Epithelial cell of proximal tubule (primary cell): ENCODE measurements around the gene DEAF1. TPM values are rescaled to one million over a fixed set of nuclear protein-coding genes. Genes with fewer than 3 reads are reported as not detected.

Source experiments
- DNase-seq: peaks from one replicate; pipeline ENCODE4 v3.0.0-alpha.2; 2011; ENCODE audit warnings: low read depth
- H3K4me3 ChIP-seq: 2 replicates; pipeline ENCODE4 v1.5.1; 2011; ENCODE audit warnings: low read depth, mild to moderate bottlenecking, low read length
- CTCF ChIP-seq: conservative IDR thresholded peaks from 2 replicates; pipeline ENCODE4 v1.5.1; 2012; ENCODE audit warnings: low read depth, mild to moderate bottlenecking, low read length
- total RNA-seq: library from RNA; depleted of rRNA; stranded (reverse); fragments of >200 nt; gene quantifications from 2 replicates; pipeline ENCODE4 v1.2.3, GENCODE V29; 2015

DEAF1 gene
- total RNA-seq, 1 donor from 2014 or later = 38.2 TPM

DNA sequence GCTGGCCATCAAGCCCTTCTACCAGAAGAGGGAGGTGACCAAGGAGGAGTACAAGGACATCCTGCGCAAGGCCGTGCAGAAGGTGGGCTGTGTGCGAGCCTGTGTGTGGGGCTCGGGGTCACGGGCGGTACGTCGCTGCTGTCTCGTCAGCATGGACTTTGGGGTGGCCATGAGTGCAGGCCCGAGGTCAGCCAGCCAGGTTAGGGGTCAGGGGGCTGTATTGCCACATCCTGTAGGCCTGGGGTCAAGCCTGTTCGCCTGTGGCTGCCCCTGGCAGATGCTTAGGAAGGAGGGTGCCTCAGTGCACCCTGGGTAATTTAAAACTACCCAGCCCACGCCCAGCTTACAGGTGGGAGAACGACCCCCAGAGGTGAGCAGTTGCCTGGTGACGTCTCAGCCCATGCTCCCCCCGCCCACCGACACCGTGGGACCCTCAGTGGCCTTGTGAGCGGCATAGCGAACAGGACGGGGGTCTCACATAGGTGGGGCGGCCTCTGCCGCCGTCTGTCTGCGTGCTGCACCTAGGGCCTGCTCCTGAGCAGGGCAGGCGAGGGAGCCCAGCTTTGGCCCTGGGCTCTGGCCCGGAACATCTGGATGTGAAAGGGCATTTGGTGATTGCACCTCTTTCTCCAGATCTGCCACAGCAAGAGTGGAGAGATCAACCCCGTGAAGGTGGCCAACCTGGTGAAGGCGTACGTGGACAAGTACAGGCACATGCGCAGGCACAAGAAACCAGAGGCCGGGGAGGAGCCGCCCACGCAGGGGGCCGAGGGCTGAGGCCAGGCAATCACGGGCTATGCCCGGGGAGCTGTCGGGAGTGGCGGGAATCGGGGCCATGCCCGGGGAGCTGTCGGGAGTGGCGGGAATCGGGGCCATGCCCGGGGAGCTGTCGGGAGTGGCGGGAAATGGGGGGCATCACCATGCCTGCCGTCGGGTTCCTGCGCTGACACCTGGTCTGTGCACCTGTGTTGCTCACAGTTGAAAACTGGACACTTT is 83.7 kb downstream of the DEAF1 start:
- no peak for TF ChIP-seq CTCF
- H3K4me3 ChIP-seq = no peak overlapping the region
- DNase-seq = no peak

GRCh38 chr11:610146-610801 is 84.7 kb downstream of the DEAF1 start:
- no peak for DNase-seq
- no peak for TF ChIP-seq CTCF

GRCh38 chr11:609341-609811 is 85.6 kb downstream of the DEAF1 start:
- no peak for DNase-seq
- TF ChIP-seq CTCF = no peak
- no peak overlapping the region for H3K4me3 ChIP-seq

More at GRCh38 chr11:610146-610801, 84.7 kb downstream of the DEAF1 start:
- H3K4me3 ChIP-seq = no peak overlapping the region

DNA sequence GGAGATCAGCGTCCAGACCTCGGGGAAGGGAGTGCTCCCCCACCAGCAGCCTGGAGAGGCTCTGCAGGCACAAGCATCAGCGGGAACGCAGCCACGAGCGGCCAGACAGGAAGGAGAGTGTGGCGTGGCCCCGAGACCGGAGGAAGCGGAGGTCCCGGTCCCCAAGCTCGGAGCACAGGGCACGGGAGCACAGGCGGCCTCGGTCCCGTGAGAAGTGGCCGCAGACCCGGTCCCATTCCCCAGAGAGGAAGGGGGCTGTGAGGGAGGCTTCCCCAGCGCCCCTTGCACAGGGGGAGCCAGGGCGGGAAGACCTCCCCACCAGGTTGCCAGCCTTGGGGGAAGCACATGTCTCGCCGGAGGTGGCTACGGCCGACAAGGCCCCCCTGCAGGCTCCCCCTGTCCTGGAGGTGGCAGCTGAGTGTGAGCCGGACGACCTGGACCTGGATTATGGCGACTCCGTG is 86.2 kb downstream of the DEAF1 start:
- TF ChIP-seq CTCF = no peak
- H3K4me3 ChIP-seq = no peak overlapping the region
- DNase-seq = no peak

GRCh38 chr11:607971-608659 is 86.9 kb downstream of the DEAF1 start:
- no peak for TF ChIP-seq CTCF
- DNase-seq = no peak
- no peak overlapping the region for H3K4me3 ChIP-seq

DNA sequence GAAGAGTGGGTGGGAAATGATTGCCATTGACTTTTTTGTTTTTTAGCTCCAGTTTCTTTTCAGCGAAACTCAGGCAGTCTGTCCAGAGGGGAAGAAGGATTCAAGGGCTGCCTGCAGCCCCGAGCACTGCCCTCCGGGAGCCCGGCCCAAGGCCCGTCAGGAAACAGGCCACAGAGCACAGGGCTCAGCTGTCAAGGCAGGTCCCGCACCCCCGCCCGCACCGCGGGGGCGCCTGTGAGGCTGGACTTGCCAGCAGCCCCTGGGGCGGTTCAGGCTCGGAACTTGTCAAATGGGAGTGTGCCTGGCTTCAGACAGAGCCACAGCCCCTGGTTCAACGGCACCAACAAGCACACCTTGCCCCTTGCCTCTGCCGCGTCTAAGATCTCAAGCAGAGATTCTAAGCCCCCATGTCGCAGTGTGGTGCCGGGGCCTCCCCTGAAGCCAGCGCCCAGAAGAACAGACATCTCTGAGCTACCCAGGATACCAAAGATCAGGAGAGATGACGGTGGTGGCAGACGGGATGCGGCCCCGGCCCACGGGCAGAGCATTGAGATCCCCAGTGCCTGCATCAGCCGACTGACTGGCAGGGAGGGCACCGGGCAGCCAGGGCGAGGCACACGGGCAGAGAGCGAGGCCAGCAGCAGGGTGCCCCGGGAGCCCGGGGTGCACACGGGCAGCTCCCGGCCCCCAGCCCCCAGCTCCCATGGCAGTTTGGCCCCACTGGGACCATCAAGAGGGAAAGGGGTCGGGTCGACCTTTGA is 87.8 kb downstream of the DEAF1 start:
- H3K4me3 ChIP-seq = no peak overlapping the region
- TF ChIP-seq CTCF = no peak
- no peak for DNase-seq
